Measurements from ENCODE around the gene FTO. TPM values are rescaled to one million over a fixed set of nuclear protein-coding genes. Genes with fewer than 3 reads are reported as not detected.

Gene FTO
- total RNA-seq, 6 experiments from 2014 or later = 93.7 to 107 (median 105) TPM

- DNase-seq = no peak
- TF ChIP-seq CTCF (IDR thresholded peaks at IDR 0.05) = no peak
- peaks cover 9% of the 10 kb centered on the region; the same call in 1 of the 2 replicates for H3K36me3 Mint-ChIP-seq (ENCODE audit: low read depth)
- H3K27ac Mint-ChIP-seq = no peak overlapping the region
- no peaks in the 10 kb centered on the region for H3K4me1 Mint-ChIP-seq (ENCODE audit: low read depth)
- no peaks in the 10 kb centered on the region for H3K9me3 Mint-ChIP-seq
- H3K4me3 Mint-ChIP-seq = no peak overlapping the region
- H3K27me3 Mint-ChIP-seq (ENCODE audit: insufficient read depth) = no peaks in the 10 kb centered on the region
These were observed 151.1 kb downstream of the FTO start for GRCh38 chr16:53855056-53855455.

- Mint-ChIP-seq H3K4me3 (no peak overlapping the region), H3K36me3 (ENCODE audit: low read depth) (peaks cover 9% of the 10 kb centered on the region; the same call in 1 of the 2 replicates), H3K27me3 (ENCODE audit: insufficient read depth) (no peaks in the 10 kb centered on the region), H3K4me1 (ENCODE audit: low read depth) (no peaks in the 10 kb centered on the region), H3K9me3 (no peaks in the 10 kb centered on the region), H3K27ac (no peak overlapping the region)
- no peak for DNase-seq
- TF ChIP-seq CTCF (IDR thresholded peaks at IDR 0.05) = no peak
These were observed 151.6 kb downstream of the FTO start for GRCh38 chr16:53855511-53855910.

- H3K36me3 Mint-ChIP-seq (ENCODE audit: low read depth) = peaks cover 9% of the 10 kb centered on the region
- no peak for DNase-seq
- no peak overlapping the region for H3K4me3 Mint-ChIP-seq
- TF ChIP-seq CTCF (IDR thresholded peaks at IDR 0.05) = no peak
- H3K27ac Mint-ChIP-seq = no peak overlapping the region
- H3K27me3 Mint-ChIP-seq (ENCODE audit: insufficient read depth) = no peaks in the 10 kb centered on the region
- H3K9me3 Mint-ChIP-seq = no peaks in the 10 kb centered on the region
- H3K4me1 Mint-ChIP-seq (ENCODE audit: low read depth) = peaks cover 18% of the 10 kb centered on the region
These were observed 156.1 kb downstream of the FTO start for GRCh38 chr16:53859995-53860540.

GRCh38 chr16:53863861-53864260 lies 159.9 kb downstream of the FTO start:
- no peak for TF ChIP-seq CTCF (IDR thresholded peaks at IDR 0.05)
- DNase-seq = no peak
- H3K4me3 Mint-ChIP-seq = no peak overlapping the region
- no peaks in the 10 kb centered on the region for H3K27me3 Mint-ChIP-seq (ENCODE audit: insufficient read depth)
- H3K9me3 Mint-ChIP-seq = no peaks in the 10 kb centered on the region
- peaks cover 39% of the 10 kb centered on the region for H3K4me1 Mint-ChIP-seq (ENCODE audit: low read depth)
- H3K27ac Mint-ChIP-seq = no peak overlapping the region
- H3K36me3 Mint-ChIP-seq (ENCODE audit: low read depth) = peaks cover 9% of the 10 kb centered on the region

GRCh38 chr16:53864819-53865493 lies 161.0 kb downstream of the FTO start:
- Mint-ChIP-seq H3K36me3 (ENCODE audit: low read depth) (peaks cover 18% of the 10 kb centered on the region), H3K9me3 (no peaks in the 10 kb centered on the region; the same call in 1 of the 2 replicates), H3K27me3 (ENCODE audit: insufficient read depth) (no peaks in the 10 kb centered on the region), H3K4me3 (no peak overlapping the region), H3K27ac (peak overlapping the region; percentile 67), H3K4me1 (ENCODE audit: low read depth) (peaks cover 39% of the 10 kb centered on the region)
- DNase-seq = peak; percentile 7
- no peak for TF ChIP-seq CTCF (IDR thresholded peaks at IDR 0.05)

Measured in HFFc6 (cell line).